ENCODE measurements around the gene DNAH7. TPM values are rescaled to one million over a fixed set of nuclear protein-coding genes. Genes with fewer than 3 reads are reported as not detected.

DNAH7 gene
- total and polyA plus RNA-seq, 2 of the 13 experiments (the other 11 are each of a cell fraction or from before 2014, with no cell fraction given) = 0.09 TPM; not detected in 1

DNA sequence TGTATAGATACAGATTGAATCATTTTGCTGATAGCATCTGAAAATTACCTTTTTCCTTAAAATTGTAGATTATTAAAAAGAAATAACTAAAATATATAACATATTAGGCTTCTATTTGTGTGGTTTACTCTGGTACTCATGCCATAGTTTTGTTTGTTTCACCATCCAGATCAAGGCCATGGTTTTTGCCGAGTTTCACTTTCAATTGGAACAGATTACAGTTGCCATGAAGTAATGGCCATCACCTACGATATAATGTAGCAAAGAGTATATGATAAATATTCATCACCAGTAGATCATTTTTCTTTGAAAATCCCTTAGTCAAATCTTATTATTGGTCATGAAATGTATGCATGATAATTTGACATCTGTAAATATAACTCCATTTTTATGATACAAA, 11.9 kb upstream of the DNAH7 start:
- H4K20me1 ChIP-seq (ENCODE audit: insufficient read depth, low read length) = no peaks in the 10 kb centered on the region
- POLR2A ChIA-PET = no interaction called here
- H3K79me2 ChIP-seq (ENCODE audit: insufficient read depth, low read length) = no peaks in the 10 kb centered on the region
- CTCF ChIA-PET (ENCODE audit: low intra/inter-chr PET ratio, low total read pairs) = no interaction called here
- H3K27ac ChIP-seq (ENCODE audit: extremely low read length, insufficient read depth, low read length) = no peak overlapping the region
- no peak overlapping the region for H2AFZ ChIP-seq (ENCODE audit: low read length)
- peaks cover 17% of the 10 kb centered on the region for H3K9me3 ChIP-seq (ENCODE audit: low read length)
- no TSS peak for BruUV-seq (replicated peaks)
- no peak for TF ChIP-seq ZNF34 (CRISPR knock-in tag; IDR thresholded peaks at IDR 0.05; ENCODE audit: borderline replicate concordance)
- TF ChIP-seq CEBPZ (IDR thresholded peaks at IDR 0.05; ENCODE audit: low read length) = no peak
- TF ChIP-seq TERF1 (CRISPR knock-in tag; IDR thresholded peaks at IDR 0.05) = no peak
- TF ChIP-seq, protein P1, sequence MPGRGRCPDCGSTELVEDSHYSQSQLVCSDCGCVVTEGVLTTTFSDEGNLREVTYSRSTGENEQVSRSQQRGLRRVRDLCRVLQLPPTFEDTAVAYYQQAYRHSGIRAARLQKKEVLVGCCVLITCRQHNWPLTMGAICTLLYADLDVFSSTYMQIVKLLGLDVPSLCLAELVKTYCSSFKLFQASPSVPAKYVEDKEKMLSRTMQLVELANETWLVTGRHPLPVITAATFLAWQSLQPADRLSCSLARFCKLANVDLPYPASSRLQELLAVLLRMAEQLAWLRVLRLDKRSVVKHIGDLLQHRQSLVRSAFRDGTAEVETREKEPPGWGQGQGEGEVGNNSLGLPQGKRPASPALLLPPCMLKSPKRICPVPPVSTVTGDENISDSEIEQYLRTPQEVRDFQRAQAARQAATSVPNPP (CRISPR knock-in tag; IDR thresholded peaks at IDR 0.05) = no peak
- no peak for TF ChIP-seq ARID2 (CRISPR knock-in tag; IDR thresholded peaks at IDR 0.05; ENCODE audit: borderline replicate concordance)
- no peak for TF ChIP-seq ZBTB42 (CRISPR knock-in tag; IDR thresholded peaks at IDR 0.05)
- TF ChIP-seq NFKBIZ (CRISPR knock-in tag; IDR thresholded peaks at IDR 0.05) = no peak
- TF ChIP-seq, protein P2, sequence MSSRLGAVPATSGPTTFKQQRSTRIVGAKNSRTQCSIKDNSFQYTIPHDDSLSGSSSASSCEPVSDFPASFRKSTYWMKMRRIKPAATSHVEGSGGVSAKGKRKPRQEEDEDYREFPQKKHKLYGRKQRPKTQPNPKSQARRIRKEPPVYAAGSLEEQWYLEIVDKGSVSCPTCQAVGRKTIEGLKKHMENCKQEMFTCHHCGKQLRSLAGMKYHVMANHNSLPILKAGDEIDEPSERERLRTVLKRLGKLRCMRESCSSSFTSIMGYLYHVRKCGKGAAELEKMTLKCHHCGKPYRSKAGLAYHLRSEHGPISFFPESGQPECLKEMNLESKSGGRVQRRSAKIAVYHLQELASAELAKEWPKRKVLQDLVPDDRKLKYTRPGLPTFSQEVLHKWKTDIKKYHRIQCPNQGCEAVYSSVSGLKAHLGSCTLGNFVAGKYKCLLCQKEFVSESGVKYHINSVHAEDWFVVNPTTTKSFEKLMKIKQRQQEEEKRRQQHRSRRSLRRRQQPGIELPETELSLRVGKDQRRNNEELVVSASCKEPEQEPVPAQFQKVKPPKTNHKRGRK (CRISPR knock-in tag; IDR thresholded peaks at IDR 0.05) = no peak
- 0 out of 2 replicates have a peak, but pooled peaks have one; percentile 19 for TF ChIP-seq MAFF (IDR thresholded peaks at IDR 0.05; ENCODE audit: low read depth, low read length)
- TF ChIP-seq MAFK (conservative IDR thresholded peaks at IDR 0.05 in 1 of 2, IDR thresholded peaks at IDR 0.05 in 1 of 2; ENCODE audit: low read length in 2 of 2) = peak; percentile 35 to 52; a peak in 3 of 4 replicates
- TF ChIP-seq ZNF121 (CRISPR knock-in tag; IDR thresholded peaks at IDR 0.05) = no peak
- FAIRE-seq = no peak
- H3K4me3 ChIP-seq (replicated peaks in 1 of 3; ENCODE audit: insufficient read depth in 1 of 3, low read depth in 2 of 3, low read length in 3 of 3) = no peak overlapping the region
- H3K27me3 ChIP-seq (ENCODE audit: control insufficient read depth in 1 of 2, insufficient read depth in 2 of 2, low read length in 2 of 2) = no peaks in the 10 kb centered on the region
- no peak overlapping the region for H3K9ac ChIP-seq (ENCODE audit: insufficient read depth, low read depth, low read length)
- H3K4me1 ChIP-seq (ENCODE audit: insufficient read depth, low read length) = peaks cover 12% of the 10 kb centered on the region
- 8% methylated on average over 2 of the region's 2 CpGs for WGBS (ENCODE audit: low lambda C conversion rate)
- H3K4me2 ChIP-seq (ENCODE audit: low read depth, low read length) = no peak overlapping the region
- no peak for DNase-seq (ENCODE audit: low spot score)
- H3K36me3 ChIP-seq (replicated peaks in 1 of 2; ENCODE audit: control insufficient read depth in 1 of 2, insufficient read depth in 2 of 2, low read length in 2 of 2) = no peaks in the 10 kb centered on the region
- ATAC-seq = no peak
- intact Hi-C loops (cut with micrococcal nuclease; ENCODE audit: unreplicated experiment) = no loop called here
- in situ Hi-C loops (cut with HindIII; ENCODE audit: extremely low pct_ligation_motif_present, low pct_unique_long_range_greater_than_20kb) = no loop called here

Data from HepG2 (cell line).